Measurements from ENCODE around the gene CLEC10A.
"Not testable (repeated sequence)": the region's sequence is repeated elsewhere in the genome, so short reads cannot be mapped to it uniquely, and the experiment has no call there.

CLEC10A gene

DNA sequence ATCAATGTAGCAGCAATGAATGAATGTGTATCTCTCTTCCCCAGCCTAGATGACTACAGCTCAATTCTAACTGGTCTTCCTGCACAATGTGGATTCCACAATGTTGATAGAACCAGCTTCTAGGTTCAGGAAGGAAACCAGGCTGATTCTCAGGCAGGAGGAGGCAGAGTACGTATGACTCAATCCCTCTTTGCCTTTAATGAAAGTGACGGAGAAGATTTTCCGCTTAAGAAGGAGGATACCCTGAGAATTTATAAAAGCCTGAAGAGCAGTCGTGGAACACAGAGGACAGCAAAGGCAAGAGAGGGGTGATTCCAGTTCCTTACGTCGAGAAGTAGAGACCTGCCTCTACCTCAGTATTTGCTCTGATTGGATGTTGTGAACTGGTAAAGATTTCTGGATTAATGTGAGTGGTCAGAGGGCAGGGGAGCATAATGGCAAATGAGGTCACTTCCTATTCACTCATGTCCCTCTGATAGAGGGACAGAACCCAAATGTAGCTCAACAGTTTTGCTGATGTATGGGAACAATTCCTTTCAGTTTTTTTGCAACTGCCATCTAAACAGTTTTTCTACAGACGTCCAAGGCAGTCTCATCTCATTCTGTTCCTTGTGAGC, 21.1 kb downstream of the CLEC10A start:
- H3K27ac ChIP-seq: no peak overlapping the region
- no peak overlapping the region for H3K4me3 ChIP-seq (ENCODE audit: low read depth, low read length)
- no peaks in the 10 kb centered on the region for H3K27me3 ChIP-seq (ENCODE audit: insufficient read depth, low read depth, severe bottlenecking)
- peaks cover 2% of the 10 kb centered on the region for H3K9me3 ChIP-seq (ENCODE audit: severe bottlenecking)
- no peak for DNase-seq
- TF ChIP-seq, protein P1, sequence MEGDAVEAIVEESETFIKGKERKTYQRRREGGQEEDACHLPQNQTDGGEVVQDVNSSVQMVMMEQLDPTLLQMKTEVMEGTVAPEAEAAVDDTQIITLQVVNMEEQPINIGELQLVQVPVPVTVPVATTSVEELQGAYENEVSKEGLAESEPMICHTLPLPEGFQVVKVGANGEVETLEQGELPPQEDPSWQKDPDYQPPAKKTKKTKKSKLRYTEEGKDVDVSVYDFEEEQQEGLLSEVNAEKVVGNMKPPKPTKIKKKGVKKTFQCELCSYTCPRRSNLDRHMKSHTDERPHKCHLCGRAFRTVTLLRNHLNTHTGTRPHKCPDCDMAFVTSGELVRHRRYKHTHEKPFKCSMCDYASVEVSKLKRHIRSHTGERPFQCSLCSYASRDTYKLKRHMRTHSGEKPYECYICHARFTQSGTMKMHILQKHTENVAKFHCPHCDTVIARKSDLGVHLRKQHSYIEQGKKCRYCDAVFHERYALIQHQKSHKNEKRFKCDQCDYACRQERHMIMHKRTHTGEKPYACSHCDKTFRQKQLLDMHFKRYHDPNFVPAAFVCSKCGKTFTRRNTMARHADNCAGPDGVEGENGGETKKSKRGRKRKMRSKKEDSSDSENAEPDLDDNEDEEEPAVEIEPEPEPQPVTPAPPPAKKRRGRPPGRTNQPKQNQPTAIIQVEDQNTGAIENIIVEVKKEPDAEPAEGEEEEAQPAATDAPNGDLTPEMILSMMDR (IDR thresholded peaks at IDR 0.05; ENCODE audit: low read depth, low read length): no peak
- H3K36me3 ChIP-seq: no peaks in the 10 kb centered on the region

GRCh38 chr17:7056386-7056785, 23.7 kb downstream of the CLEC10A start:
- H3K4me3 ChIP-seq (ENCODE audit: low read depth, low read length): no peak overlapping the region
- no peak for DNase-seq
- H3K36me3 ChIP-seq: no peaks in the 10 kb centered on the region
- peaks cover 2% of the 10 kb centered on the region for H3K9me3 ChIP-seq (ENCODE audit: severe bottlenecking)
- TF ChIP-seq, protein P1 (IDR thresholded peaks at IDR 0.05; ENCODE audit: low read depth, low read length): no peak
- no peak overlapping the region for H3K27ac ChIP-seq
- H3K27me3 ChIP-seq (ENCODE audit: insufficient read depth, low read depth, severe bottlenecking): no peaks in the 10 kb centered on the region

- H3K36me3 ChIP-seq; H3K27ac ChIP-seq; DNase-seq; H3K27me3 ChIP-seq (ENCODE audit: insufficient read depth, low read depth, severe bottlenecking); H3K9me3 ChIP-seq (ENCODE audit: severe bottlenecking); H3K4me3 ChIP-seq (ENCODE audit: low read depth, low read length): not testable (repeated sequence)
These were observed 29.5 kb downstream of the CLEC10A start for GRCh38 chr17:7050583-7050982.

DNA sequence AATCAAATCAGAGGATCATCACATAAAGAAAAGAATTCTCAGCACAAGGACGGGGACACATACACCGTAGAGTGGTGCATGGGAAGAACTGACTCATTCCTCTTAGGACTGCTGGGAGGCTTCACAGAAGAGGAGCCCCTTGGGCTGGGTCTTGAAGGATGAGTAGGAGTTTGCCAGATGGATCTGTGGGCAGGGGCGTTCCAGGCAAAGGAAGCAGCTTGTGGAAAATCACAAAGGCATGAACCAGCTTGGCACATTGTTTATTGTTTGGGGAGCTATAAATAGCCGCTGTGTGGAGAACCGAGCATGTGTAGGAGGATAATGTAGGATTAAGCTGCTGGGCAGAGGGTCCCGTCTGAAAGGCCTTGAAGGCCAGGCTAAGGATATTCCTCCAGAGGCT, 31.1 kb downstream of the CLEC10A start:
- no peaks in the 10 kb centered on the region for H3K36me3 ChIP-seq
- TF ChIP-seq, protein P1 (IDR thresholded peaks at IDR 0.05; ENCODE audit: low read depth, low read length): no peak
- DNase-seq: no peak
- H3K27ac ChIP-seq: no peak overlapping the region
- no peak overlapping the region for H3K4me3 ChIP-seq (ENCODE audit: low read depth, low read length)
- H3K27me3 ChIP-seq (ENCODE audit: insufficient read depth, low read depth, severe bottlenecking): no peaks in the 10 kb centered on the region
- no peaks in the 10 kb centered on the region for H3K9me3 ChIP-seq (ENCODE audit: severe bottlenecking)

DNA sequence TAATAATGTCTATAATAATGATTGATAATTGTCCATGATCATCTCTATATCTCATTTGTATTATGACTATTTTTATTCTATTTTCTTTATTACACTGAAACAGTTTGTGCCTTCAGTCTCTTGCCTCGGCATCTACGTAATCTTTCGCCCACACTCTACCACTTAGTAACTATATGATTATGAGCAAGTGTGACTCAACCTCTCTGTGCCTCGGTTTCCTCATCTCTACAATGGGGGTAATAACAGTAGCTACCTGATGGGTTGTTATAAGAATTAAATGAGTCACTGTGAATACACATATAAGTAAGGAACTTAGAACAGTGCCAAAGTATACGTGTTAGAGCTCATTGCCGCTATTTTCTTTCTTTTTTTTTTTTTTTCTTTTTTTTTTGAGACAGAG, 32.5 kb downstream of the CLEC10A start:
- Histone ChIP-seq H3K4me3 (ENCODE audit: low read depth, low read length) (peak overlapping the region; percentile 75; the same call in 1 of the 2 replicates), H3K27me3 (ENCODE audit: insufficient read depth, low read depth, severe bottlenecking) (no peaks in the 10 kb centered on the region)
- TF ChIP-seq, protein P1 (IDR thresholded peaks at IDR 0.05; ENCODE audit: low read depth, low read length): no peak

DNA sequence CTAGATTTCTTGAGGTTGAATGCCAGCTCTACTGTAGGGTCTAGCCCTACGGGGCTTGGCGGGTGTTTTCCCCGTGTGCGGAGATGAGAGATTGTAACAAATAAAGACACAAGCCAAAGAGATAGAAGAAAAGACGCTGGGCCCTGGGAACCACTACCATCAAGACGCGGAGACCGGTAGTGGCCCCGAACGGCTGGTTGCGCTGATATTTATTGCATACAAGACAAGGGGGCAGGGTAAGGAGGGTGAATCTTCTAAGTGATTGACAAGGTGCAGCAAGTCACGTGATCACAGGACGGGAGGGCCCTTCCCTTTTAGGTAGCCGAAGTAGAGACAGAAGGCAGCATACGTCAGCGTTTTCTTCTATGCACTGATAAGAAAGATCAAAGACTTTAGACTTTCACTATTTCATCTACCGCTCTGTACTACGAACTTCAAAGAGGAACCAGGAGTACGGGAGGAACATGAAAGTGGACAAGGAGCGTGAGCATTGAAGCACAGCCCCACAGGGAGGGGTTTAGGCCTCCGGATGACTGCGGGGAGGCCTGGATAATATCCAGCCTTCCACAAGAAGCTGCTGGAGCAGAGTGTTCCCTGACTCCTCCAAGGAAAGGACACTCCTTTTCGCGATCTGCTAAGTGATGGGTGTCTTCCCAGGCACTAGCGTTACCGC, 33.2 kb downstream of the CLEC10A start:
- Histone ChIP-seq H3K27ac (peak overlapping the region; percentile 65), H3K4me3 (ENCODE audit: low read depth, low read length) (peak overlapping the region; percentile 75)
- not testable (repeated sequence) for H3K36me3 ChIP-seq; H3K9me3 ChIP-seq (ENCODE audit: severe bottlenecking); H3K27me3 ChIP-seq (ENCODE audit: insufficient read depth, low read depth, severe bottlenecking)
- DNase-seq: peak; percentile 78

More for the DNA sequence above, 32.5 kb downstream of the CLEC10A start:
- DNase-seq: no peak
- no peaks in the 10 kb centered on the region for H3K36me3 ChIP-seq
- H3K27ac ChIP-seq: no peak overlapping the region
- no peaks in the 10 kb centered on the region for H3K9me3 ChIP-seq (ENCODE audit: severe bottlenecking)

Data from WERI-Rb-1 (cell line).